SK-N-SH (cell line): ENCODE data around the gene DSG3. TPM values are rescaled to one million over a fixed set of nuclear protein-coding genes. Genes with fewer than 3 reads are reported as not detected.

Experiments used
- CTCF ChIA-PET: fragments of 300-600, 350-600 bp; formaldehyde crosslinking; extraction: SDS; loops from one replicate; lab custom pipeline; 2021; lab: Yijun Ruan, JAX
- POLR2A ChIA-PET: fragments of 350-600 bp; sonication (Branson Sonifier 250); formaldehyde crosslinking; extraction: SDS; loops from one replicate; lab custom pipeline; 2020; ENCODE audit warnings: antibody characterized with exemption, inconsistent platforms; lab: Yijun Ruan, JAX
- DNase-seq: peaks from one replicate; pipeline ENCODE4 v3.0.0; 2012
- H2AFZ ChIP-seq: fragments of 200-600 bp; sonication (generic); 2 replicates; pipeline ENCODE4 v1.8.1; 2016; ENCODE audit warnings: antibody characterized with exemption, mild to moderate bottlenecking, low read depth
- H3F3A ChIP-seq: fragments of 200-600 bp; sonication (generic); replicated peaks from 2 replicates; pipeline ENCODE3; 2016; ENCODE audit warnings: antibody characterized with exemption, mild to moderate bottlenecking; ENCODE audit not compliant: insufficient read depth
- H3K27ac ChIP-seq, 2 experiments: fragments of 200-500 bp in 1 of 2; fragments of 200-600 bp in 1 of 2; sonication (Bioruptor generic) in 1 of 2; sonication (generic), shearing (Covaris generic) in 1 of 2; 2 replicates each; pipeline versions ENCODE4 v1.5.1 to v1.6.1; 2014 to 2016; ENCODE audit warnings: low read depth in 2 of 2, inconsistent platforms in 1 of 2, low read length in 1 of 2, mild to moderate bottlenecking in 1 of 2, mixed read lengths in 1 of 2
- H3K27me3 ChIP-seq: fragments of 200-600 bp; sonication (generic), shearing (Covaris generic); 2 replicates; pipeline ENCODE4 v1.6.1; 2016; ENCODE audit warnings: mixed run types; ENCODE audit not compliant: insufficient read depth
- H3K36me3 ChIP-seq, 2 experiments: fragments of 200-500 bp in 1 of 2; fragments of 200-600 bp in 1 of 2; sonication (Bioruptor generic) in 1 of 2; sonication (generic) in 1 of 2; replicated peaks in 1 of 2; 2 replicates each; pipeline versions ENCODE3 to v1.5.1; 2014 to 2016; ENCODE audit warnings: low read length in 1 of 2, mild to moderate bottlenecking in 1 of 2; ENCODE audit not compliant: insufficient read depth in 2 of 2, control insufficient read depth in 1 of 2
- H3K4me1 ChIP-seq, 2 experiments: fragments of 200-500 bp in 1 of 2; fragments of 200-600 bp in 1 of 2; sonication (Bioruptor generic) in 1 of 2; sonication (generic), shearing (Covaris generic) in 1 of 2; 2 replicates each; pipeline versions ENCODE4 v1.5.1 to v1.6.1; 2014 to 2016; ENCODE audit warnings: low read depth in 1 of 2, low read length in 1 of 2, mixed run types in 1 of 2; ENCODE audit not compliant: insufficient read depth in 2 of 2, control insufficient read depth in 1 of 2
- H3K4me2 ChIP-seq: fragments of 200-600 bp; sonication (generic), shearing (Covaris generic); 2 replicates; pipeline ENCODE4 v1.6.1; 2017; ENCODE audit warnings: mixed run types
- H3K4me3 ChIP-seq, 2 experiments: fragments of 200-500 bp in 1 of 2; fragments of 200-600 bp in 1 of 2; sonication (Bioruptor generic) in 1 of 2; sonication (generic), shearing (Covaris generic) in 1 of 2; 2 replicates each; pipeline versions ENCODE4 v1.5.1 to v1.8.1; 2014 to 2016; ENCODE audit warnings: low read depth in 2 of 2, inconsistent platforms in 1 of 2, low read length in 1 of 2, mild to moderate bottlenecking in 1 of 2, mixed read lengths in 1 of 2, moderate library complexity in 1 of 2
- H3K79me2 ChIP-seq: fragments of 200-600 bp; sonication (generic); 2 replicates; pipeline ENCODE4 v1.8.1; 2017; ENCODE audit warnings: mild to moderate bottlenecking; ENCODE audit not compliant: insufficient read depth
- H3K9ac ChIP-seq: fragments of 200-600 bp; sonication (generic); 2 replicates; pipeline ENCODE4 v1.6.1; 2017; ENCODE audit warnings: mixed run types
- H3K9me2 ChIP-seq: fragments of 200-600 bp; sonication (generic); 2 replicates; pipeline ENCODE4 v1.6.1; 2017; ENCODE audit warnings: mixed run types
- H3K9me3 ChIP-seq: fragments of 200-600 bp; sonication (generic); 2 replicates; pipeline ENCODE4 v1.6.1; 2017; ENCODE audit warnings: mixed run types, mild to moderate bottlenecking, moderate library complexity
- H4K20me1 ChIP-seq: fragments of 200-600 bp; sonication (generic); 2 replicates; pipeline ENCODE4 v1.6.1; 2017; ENCODE audit warnings: mild to moderate bottlenecking, mixed run types; ENCODE audit not compliant: insufficient read depth
- CTCF ChIP-seq: fragments of 200-600 bp; sonication (generic); IDR thresholded peaks from 2 replicates; pipeline ENCODE4 v1.6.1; 2017; ENCODE audit warnings: antibody characterized with exemption, mild to moderate bottlenecking, moderate library complexity
- ELF1 ChIP-seq: IDR thresholded peaks from 2 replicates; pipeline ENCODE4 v1.4.0; 2012
- FOXJ3 ChIP-seq: sonication (generic); formaldehyde crosslinking; IDR thresholded peaks from 2 replicates; pipeline ENCODE4 v1.5.1; 2020; ENCODE audit warnings: mild to moderate bottlenecking, missing genetic modification reagents
- FOXM1 ChIP-seq: IDR thresholded peaks from 2 replicates; pipeline ENCODE4 v1.4.0; 2012; ENCODE audit warnings: low read depth, mild to moderate bottlenecking
- GABPA ChIP-seq: IDR thresholded peaks from 2 replicates; pipeline ENCODE4 v1.4.0; 2012; ENCODE audit warnings: low read depth, mild to moderate bottlenecking
- GATA2 ChIP-seq: sonication (generic); formaldehyde crosslinking; IDR thresholded peaks from 2 replicates; pipeline ENCODE4 v1.5.0; 2020; ENCODE audit warnings: mild to moderate bottlenecking, missing genetic modification reagents
- IRF3 ChIP-seq: fragments of 150-350 bp; IDR thresholded peaks from 2 replicates; pipeline ENCODE4 v1.6.1; 2016; ENCODE audit warnings: mild to moderate bottlenecking, low read depth, low read length
- MAX ChIP-seq: IDR thresholded peaks from 2 replicates; pipeline ENCODE4 v1.4.0; 2012; ENCODE audit warnings: low read depth
- MEF2A ChIP-seq: IDR thresholded peaks from 2 replicates; pipeline ENCODE4 v1.4.0; 2012; ENCODE audit warnings: low read depth, borderline replicate concordance
- MXI1 ChIP-seq: IDR thresholded peaks from 2 replicates; pipeline ENCODE4 v1.6.1; 2012; ENCODE audit warnings: mild to moderate bottlenecking, low read depth, low read length, improper control_type of control experiment
- NRF1 ChIP-seq: IDR thresholded peaks from 2 replicates; pipeline ENCODE4 v1.6.1; 2012; ENCODE audit warnings: low read depth, mild to moderate bottlenecking, low read length
- PBX3 ChIP-seq: IDR thresholded peaks from 2 replicates; pipeline ENCODE4; 2012
- POLR2AphosphoS5 ChIP-seq: IDR thresholded peaks from 2 replicates; pipeline ENCODE4 v1.6.1; 2012; ENCODE audit warnings: low read depth, low read length
- RAD21 ChIP-seq: IDR thresholded peaks from 2 replicates; pipeline ENCODE4 v1.6.1; 2012; ENCODE audit warnings: mild to moderate bottlenecking, low read length
- REST ChIP-seq: IDR thresholded peaks from 2 replicates; pipeline ENCODE4 v1.6.1; 2012; ENCODE audit warnings: mild to moderate bottlenecking, low read depth, low read length, moderate library complexity
- SMC3 ChIP-seq: IDR thresholded peaks from 2 replicates; pipeline ENCODE4 v1.6.1; 2012; ENCODE audit warnings: low read depth, low read length, improper control_type of control experiment
- TAF1 ChIP-seq: IDR thresholded peaks from 2 replicates; pipeline ENCODE4 v1.6.1; 2012; ENCODE audit warnings: low read depth, mild to moderate bottlenecking, low read length, moderate library complexity, borderline replicate concordance
- TEAD4 ChIP-seq: IDR thresholded peaks from 2 replicates; pipeline ENCODE4 v1.4.0; 2012; ENCODE audit warnings: mild to moderate bottlenecking, borderline replicate concordance; ENCODE audit not compliant: insufficient read depth
- USF1 ChIP-seq: IDR thresholded peaks from 2 replicates; pipeline ENCODE4 v1.4.0; 2012; ENCODE audit warnings: low read depth, borderline replicate concordance
- YY1 ChIP-seq: IDR thresholded peaks from 2 replicates; pipeline ENCODE4 v1.4.0; 2012; ENCODE audit warnings: low read depth, mild to moderate bottlenecking
- WGBS: methylation state at CpG from one replicate; pipeline ENCODE4 v1.1.6; 2017; ENCODE audit warnings: low lambda C conversion rate; 5-methylcytosine and 5-hydroxymethylcytosine counted together
- polyA plus RNA-seq, 3 experiments: library from polyadenylated mRNA; depleted of rRNA; stranded (reverse); fragments of >200 nt; gene quantifications; 2 replicates each; pipeline ENCODE4 v1.2.3, GENCODE V29; 2012

The DSG3 gene
- polyA plus RNA-seq, 1 of the 3 experiments (the other 2 are of a cell fraction), result 0.02 TPM

- Histone ChIP-seq H3K79me2 (no peaks in the 10 kb centered on the region), H3K9me3 (no peaks in the 10 kb centered on the region), H3K36me3 (no peaks in the 10 kb centered on the region), H3K27ac (no peak overlapping the region), H4K20me1 (no peaks in the 10 kb centered on the region), H3F3A (no peaks in the 10 kb centered on the region), H2AFZ (no peak overlapping the region), H3K27me3 (peaks cover 7% of the 10 kb centered on the region; the same call in 1 of the 2 replicates), H3K9ac (no peak overlapping the region), H3K9me2 (no peaks in the 10 kb centered on the region), H3K4me2 (no peak overlapping the region), H3K4me3 (no peak overlapping the region), H3K4me1 (no peaks in the 10 kb centered on the region)
- ChIA-PET CTCF (no interaction called here), POLR2A (no interaction called here)
- no peak for TF ChIP-seq USF1
- TF ChIP-seq TEAD4, result no peak
- TF ChIP-seq CTCF, result no peak
- no peak for TF ChIP-seq FOXJ3
- TF ChIP-seq POLR2AphosphoS5, result no peak
- no peak for TF ChIP-seq MAX
- TF ChIP-seq MEF2A, result no peak
- no peak for TF ChIP-seq RAD21
- no peak for TF ChIP-seq MXI1
- TF ChIP-seq REST, result no peak
- TF ChIP-seq NRF1, result no peak
- TF ChIP-seq PBX3, result no peak
- TF ChIP-seq ELF1, result no peak
- no peak for TF ChIP-seq GABPA
- no peak for TF ChIP-seq FOXM1
- TF ChIP-seq SMC3, result no peak
- no peak for TF ChIP-seq GATA2 (CRISPR knock-in tag)
- no peak for TF ChIP-seq IRF3
- no peak for TF ChIP-seq TAF1
- no peak for TF ChIP-seq YY1
- WGBS, result 4% methylated on average over 4 of the region's 4 CpGs
- DNase-seq, result no peak
Observed at GRCh38 chr18:31409276-31409675, 38.3 kb upstream of the DSG3 start.
